Neural cell (in vitro differentiated cells): Measurements from ENCODE around the gene TFPI. TPM values are rescaled to one million over a fixed set of nuclear protein-coding genes. Genes with fewer than 3 reads are reported as not detected.

Source experiments
- H2AFZ ChIP-seq: fragments of 200-600, 300-800 bp; sonication (generic), shearing (Covaris generic); 2 replicates; pipeline ENCODE4 v1.6.0; 2014; ENCODE audit warnings: low read depth, mild to moderate bottlenecking, antibody characterized with exemption, low read length, moderate library complexity
- H3F3A ChIP-seq: fragments of 200-600 bp; shearing (Covaris generic); 2 replicates; pipeline ENCODE4 v1.6.1; 2016; ENCODE audit warnings: mild to moderate bottlenecking, moderate library complexity, mixed read lengths, antibody characterized with exemption, low read length; ENCODE audit not compliant: insufficient read depth, poor library complexity, severe bottlenecking
- H3K27ac ChIP-seq: fragments of 200-600, 300-800 bp; sonication (generic), shearing (Covaris generic); 2 replicates; pipeline ENCODE4 v1.5.1; 2014; ENCODE audit warnings: mild to moderate bottlenecking, low read length, moderate library complexity
- H3K27me3 ChIP-seq: fragments of 300-800, 200-600 bp; sonication (generic), shearing (Covaris generic); 2 replicates; pipeline ENCODE4 v1.6.0; 2014; ENCODE audit warnings: mild to moderate bottlenecking, low read depth, low read length, moderate library complexity; ENCODE audit not compliant: insufficient read depth
- H3K36me3 ChIP-seq: fragments of 300-800, 200-600 bp; sonication (generic), shearing (Covaris generic); 2 replicates; pipeline ENCODE4 v1.5.1; 2014; ENCODE audit warnings: mild to moderate bottlenecking, antibody characterized with exemption, low read length, moderate library complexity; ENCODE audit not compliant: insufficient read depth
- H3K4me2 ChIP-seq: fragments of 300-800, 200-600 bp; sonication (generic), shearing (Covaris generic); 2 replicates; pipeline ENCODE4 v1.6.0; 2014; ENCODE audit warnings: mild to moderate bottlenecking, low read length
- H3K4me3 ChIP-seq: fragments of 300-800, 200-600 bp; sonication (generic), shearing (Covaris generic); 2 replicates; pipeline ENCODE4 v1.5.1; 2014; ENCODE audit warnings: mild to moderate bottlenecking, low read length, moderate library complexity
- H3K79me2 ChIP-seq: fragments of 200-600 bp; shearing (Covaris generic); replicated peaks from 2 replicates; pipeline ENCODE4 v1.6.0; 2014; ENCODE audit warnings: mild to moderate bottlenecking, low read length, moderate library complexity; ENCODE audit not compliant: insufficient read depth
- H3K9ac ChIP-seq: fragments of 300-800, 200-600 bp; sonication (generic), shearing (Covaris generic); 2 replicates; pipeline ENCODE4 v1.6.1; 2016; ENCODE audit warnings: mild to moderate bottlenecking, low read length, mixed read lengths
- H3K9me2 ChIP-seq: fragments of 200-600 bp; shearing (Covaris generic); 2 replicates; pipeline ENCODE4 v1.6.1; 2016; ENCODE audit warnings: mild to moderate bottlenecking, low read length, mixed read lengths; ENCODE audit not compliant: insufficient read depth
- H3K9me3 ChIP-seq: fragments of 200-600, 300-800 bp; sonication (generic), shearing (Covaris generic); 2 replicates; pipeline ENCODE4 v1.6.1; 2016; ENCODE audit warnings: mild to moderate bottlenecking, mixed run types, low read length, moderate library complexity, mixed read lengths
- H4K20me1 ChIP-seq: fragments of 200-600 bp; shearing (Covaris generic); 2 replicates; pipeline ENCODE4 v1.6.1; 2016; ENCODE audit warnings: mild to moderate bottlenecking, mixed run types; ENCODE audit not compliant: insufficient read depth
- EP300 ChIP-seq: fragments of 450-650 bp; conservative IDR thresholded peaks from 2 replicates; pipeline ENCODE4 v1.6.1; 2014; ENCODE audit warnings: antibody characterized with exemption, mild to moderate bottlenecking, moderate library complexity; ENCODE audit not compliant: poor library complexity, severe bottlenecking
- EZH2 ChIP-seq: fragments of 200-600, 300-800 bp; shearing (Covaris generic), sonication (generic); IDR thresholded peaks from 2 replicates; pipeline ENCODE4 v1.6.1; 2014; ENCODE audit warnings: antibody characterized with exemption, low read length, borderline replicate concordance, mild to moderate bottlenecking; ENCODE audit not compliant: insufficient read depth, poor library complexity, severe bottlenecking
- MXI1 ChIP-seq: fragments of 450-650 bp; conservative IDR thresholded peaks from 2 replicates; pipeline ENCODE4 v1.6.1; 2014; ENCODE audit warnings: antibody characterized with exemption, mild to moderate bottlenecking; ENCODE audit not compliant: poor library complexity, severe bottlenecking
- POLR2AphosphoS5 ChIP-seq: IDR thresholded peaks from 2 replicates; pipeline ENCODE4 v1.6.1; 2012
- RAD21 ChIP-seq: fragments of 450-650 bp; conservative IDR thresholded peaks from 2 replicates; pipeline ENCODE4 v1.6.1; 2014; ENCODE audit warnings: antibody characterized with exemption, mild to moderate bottlenecking, moderate library complexity
- SMC3 ChIP-seq: fragments of 450-650 bp; conservative IDR thresholded peaks from 2 replicates; pipeline ENCODE4 v1.6.1; 2014; ENCODE audit warnings: antibody characterized with exemption, mild to moderate bottlenecking, moderate library complexity; ENCODE audit not compliant: poor library complexity
- TAF1 ChIP-seq: IDR thresholded peaks from 2 replicates; pipeline ENCODE4 v1.6.1; 2012; ENCODE audit warnings: low read depth
- polyA plus RNA-seq: library from polyadenylated mRNA; depleted of rRNA; stranded (reverse); fragments of >200 nt; gene quantifications from 2 replicates; pipeline ENCODE4 v1.2.3, GENCODE V29; 2014
- TF ChIP-seq, protein P1 (sequence below): fragments of 450-650 bp; IDR thresholded peaks from 2 replicates; pipeline ENCODE4 v1.5.1; 2014; ENCODE audit warnings: antibody characterized with exemption, mild to moderate bottlenecking, moderate library complexity; ENCODE audit not compliant: poor library complexity, severe bottlenecking
- TF ChIP-seq, protein P2 (sequence below): IDR thresholded peaks from 2 replicates; pipeline ENCODE4 v1.6.1; 2012; ENCODE audit warnings: borderline replicate concordance

Gene TFPI
- polyA plus RNA-seq, 1 donor from 2014 or later: 0.51 TPM

GRCh38 chr2:187590175-187590574 lies 35.9 kb upstream of the TFPI start:
- no peaks in the 10 kb centered on the region for H3K9me2 ChIP-seq
- no peaks in the 10 kb centered on the region for H4K20me1 ChIP-seq
- H2AFZ ChIP-seq: no peak overlapping the region

DNA sequence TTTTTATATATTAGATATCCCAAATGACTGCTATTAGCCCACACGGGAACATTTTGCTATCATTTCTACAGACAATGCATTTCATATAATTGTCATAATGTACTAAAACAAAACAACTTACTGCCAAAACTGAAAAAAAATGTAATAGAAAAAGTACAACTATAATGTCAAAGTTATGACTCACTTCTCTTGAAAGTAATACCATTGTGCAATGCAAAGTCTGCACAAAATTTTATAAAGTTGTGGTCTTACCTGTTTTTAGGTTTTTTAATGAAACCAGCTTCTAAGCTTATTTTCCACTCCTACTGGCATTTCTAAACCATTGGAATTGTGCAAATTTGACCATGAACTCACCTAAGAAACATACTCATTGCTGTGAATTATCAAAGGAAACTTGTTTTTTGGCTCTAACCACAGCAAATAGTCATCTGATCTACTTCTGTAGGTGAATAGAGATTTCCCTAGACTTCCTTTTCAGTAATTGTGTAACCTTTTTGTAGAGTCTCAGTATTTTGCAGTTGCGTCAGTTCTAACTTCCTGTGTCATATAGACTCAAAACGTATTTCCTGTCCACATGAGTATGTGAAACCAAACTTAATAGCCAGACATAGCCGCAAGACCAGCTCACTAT lies 31.9 kb upstream of the TFPI start:
- no peak overlapping the region for H3K4me3 ChIP-seq
- no peaks in the 10 kb centered on the region for H4K20me1 ChIP-seq
- no peak for TF ChIP-seq SMC3
- TF ChIP-seq, protein P1, sequence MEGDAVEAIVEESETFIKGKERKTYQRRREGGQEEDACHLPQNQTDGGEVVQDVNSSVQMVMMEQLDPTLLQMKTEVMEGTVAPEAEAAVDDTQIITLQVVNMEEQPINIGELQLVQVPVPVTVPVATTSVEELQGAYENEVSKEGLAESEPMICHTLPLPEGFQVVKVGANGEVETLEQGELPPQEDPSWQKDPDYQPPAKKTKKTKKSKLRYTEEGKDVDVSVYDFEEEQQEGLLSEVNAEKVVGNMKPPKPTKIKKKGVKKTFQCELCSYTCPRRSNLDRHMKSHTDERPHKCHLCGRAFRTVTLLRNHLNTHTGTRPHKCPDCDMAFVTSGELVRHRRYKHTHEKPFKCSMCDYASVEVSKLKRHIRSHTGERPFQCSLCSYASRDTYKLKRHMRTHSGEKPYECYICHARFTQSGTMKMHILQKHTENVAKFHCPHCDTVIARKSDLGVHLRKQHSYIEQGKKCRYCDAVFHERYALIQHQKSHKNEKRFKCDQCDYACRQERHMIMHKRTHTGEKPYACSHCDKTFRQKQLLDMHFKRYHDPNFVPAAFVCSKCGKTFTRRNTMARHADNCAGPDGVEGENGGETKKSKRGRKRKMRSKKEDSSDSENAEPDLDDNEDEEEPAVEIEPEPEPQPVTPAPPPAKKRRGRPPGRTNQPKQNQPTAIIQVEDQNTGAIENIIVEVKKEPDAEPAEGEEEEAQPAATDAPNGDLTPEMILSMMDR: no peak
- TF ChIP-seq, protein P2, sequence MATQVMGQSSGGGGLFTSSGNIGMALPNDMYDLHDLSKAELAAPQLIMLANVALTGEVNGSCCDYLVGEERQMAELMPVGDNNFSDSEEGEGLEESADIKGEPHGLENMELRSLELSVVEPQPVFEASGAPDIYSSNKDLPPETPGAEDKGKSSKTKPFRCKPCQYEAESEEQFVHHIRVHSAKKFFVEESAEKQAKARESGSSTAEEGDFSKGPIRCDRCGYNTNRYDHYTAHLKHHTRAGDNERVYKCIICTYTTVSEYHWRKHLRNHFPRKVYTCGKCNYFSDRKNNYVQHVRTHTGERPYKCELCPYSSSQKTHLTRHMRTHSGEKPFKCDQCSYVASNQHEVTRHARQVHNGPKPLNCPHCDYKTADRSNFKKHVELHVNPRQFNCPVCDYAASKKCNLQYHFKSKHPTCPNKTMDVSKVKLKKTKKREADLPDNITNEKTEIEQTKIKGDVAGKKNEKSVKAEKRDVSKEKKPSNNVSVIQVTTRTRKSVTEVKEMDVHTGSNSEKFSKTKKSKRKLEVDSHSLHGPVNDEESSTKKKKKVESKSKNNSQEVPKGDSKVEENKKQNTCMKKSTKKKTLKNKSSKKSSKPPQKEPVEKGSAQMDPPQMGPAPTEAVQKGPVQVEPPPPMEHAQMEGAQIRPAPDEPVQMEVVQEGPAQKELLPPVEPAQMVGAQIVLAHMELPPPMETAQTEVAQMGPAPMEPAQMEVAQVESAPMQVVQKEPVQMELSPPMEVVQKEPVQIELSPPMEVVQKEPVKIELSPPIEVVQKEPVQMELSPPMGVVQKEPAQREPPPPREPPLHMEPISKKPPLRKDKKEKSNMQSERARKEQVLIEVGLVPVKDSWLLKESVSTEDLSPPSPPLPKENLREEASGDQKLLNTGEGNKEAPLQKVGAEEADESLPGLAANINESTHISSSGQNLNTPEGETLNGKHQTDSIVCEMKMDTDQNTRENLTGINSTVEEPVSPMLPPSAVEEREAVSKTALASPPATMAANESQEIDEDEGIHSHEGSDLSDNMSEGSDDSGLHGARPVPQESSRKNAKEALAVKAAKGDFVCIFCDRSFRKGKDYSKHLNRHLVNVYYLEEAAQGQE: no peak
- no peak for TF ChIP-seq MXI1
- no peak for TF ChIP-seq EZH2
- TF ChIP-seq RAD21: no peak
- no peak for TF ChIP-seq EP300
- H3K9ac ChIP-seq: no peak overlapping the region
- H3K79me2 ChIP-seq: no peaks in the 10 kb centered on the region
- H3K4me2 ChIP-seq: no peak overlapping the region
- H3F3A ChIP-seq: no peaks in the 10 kb centered on the region
- H3K9me2 ChIP-seq: no peaks in the 10 kb centered on the region
- H3K27me3 ChIP-seq: no peaks in the 10 kb centered on the region
- H3K36me3 ChIP-seq: no peaks in the 10 kb centered on the region
- H3K9me3 ChIP-seq: no peaks in the 10 kb centered on the region
- H3K27ac ChIP-seq: no peak overlapping the region
- H2AFZ ChIP-seq: no peak overlapping the region

More at GRCh38 chr2:187590175-187590574, 35.9 kb upstream of the TFPI start:
- Histone ChIP-seq H3K79me2 (no peaks in the 10 kb centered on the region), H3K36me3 (no peaks in the 10 kb centered on the region), H3F3A (no peaks in the 10 kb centered on the region), H3K27me3 (no peaks in the 10 kb centered on the region), H3K9me3 (no peaks in the 10 kb centered on the region), H3K4me2 (no peak overlapping the region), H3K9ac (no peak overlapping the region), H3K4me3 (no peak overlapping the region), H3K27ac (no peak overlapping the region)
- TF ChIP-seq POLR2AphosphoS5 (no peak), SMC3 (no peak), EP300 (no peak), MXI1 (no peak), RAD21 (no peak), TAF1 (no peak), EZH2 (no peak)
- TF ChIP-seq, protein P1: no peak
- TF ChIP-seq, protein P2: no peak
